GM18508 (cell line): ENCODE data around the gene RBX1.
A peak's percentile ranks its signal among the peaks of the same experiment; 100 is the strongest.
"Not testable (repeated sequence)": the region's sequence is repeated elsewhere in the genome, so short reads cannot be mapped to it uniquely, and the experiment has no call there.

Experiments used
- ATAC-seq: cut with Tn5 transposase; IDR thresholded peaks from one replicate; pipeline ENCODE4 v1.9.1; 2021; ENCODE audit warnings: moderate number of reproducible peaks; ENCODE audit not compliant: insufficient read depth, unreplicated experiment

RBX1 gene

GRCh38 chr22:40950962-40951794 is at the start of gene RBX1:
RBX1 (plus strand) TSS chr22:40951378; CDS start chr22:40951399, 21 bp downstream.
- peak; percentile 71 for ATAC-seq

DNA sequence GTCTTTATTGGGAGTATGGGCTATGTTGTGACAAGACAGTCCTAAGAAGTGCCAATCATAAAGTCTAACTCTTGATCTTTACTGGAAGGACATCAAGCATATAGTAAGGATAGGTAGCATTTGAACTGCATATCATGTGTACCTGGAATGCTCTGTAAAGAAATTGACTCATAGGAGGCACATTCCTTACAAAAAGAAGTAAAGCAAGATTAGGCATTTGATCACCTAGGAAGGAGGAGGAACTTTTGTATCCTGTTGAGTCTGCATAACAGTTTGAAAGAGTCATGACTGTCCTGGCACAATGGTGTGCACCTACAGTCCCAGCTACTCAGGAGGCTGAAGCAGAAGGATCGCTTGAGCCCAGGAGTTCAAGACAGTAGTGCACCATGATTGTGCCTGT is 47.1 kb upstream of the RBX1 start:
- ATAC-seq = no peak

- no peak for ATAC-seq
Measured at GRCh38 chr22:40908895-40909294, 42.3 kb upstream of the RBX1 start.

- ATAC-seq = no peak
Measured at GRCh38 chr22:40911772-40912171, 39.4 kb upstream of the RBX1 start.

DNA sequence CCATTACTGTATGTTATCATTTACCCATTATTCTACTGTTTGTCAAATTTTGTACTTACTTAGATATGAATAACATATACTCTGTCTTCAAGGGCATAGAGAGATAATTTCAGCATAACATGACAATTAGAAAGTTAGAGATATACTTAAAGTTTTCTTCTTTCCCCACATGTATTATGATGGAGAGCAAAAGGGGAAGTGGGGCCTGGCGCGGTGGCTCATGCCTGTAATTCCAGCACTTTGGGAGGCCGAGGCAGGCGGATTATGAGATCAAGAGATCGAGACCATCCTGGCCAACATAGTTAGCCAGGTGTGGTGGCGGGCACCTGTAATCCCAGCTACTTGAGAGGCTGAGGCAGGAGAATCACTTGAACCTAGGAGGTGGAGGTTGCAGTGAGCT is 38.2 kb upstream of the RBX1 start:
- ATAC-seq = not testable (repeated sequence)

GRCh38 chr22:40919446-40919845 is 31.7 kb upstream of the RBX1 start:
- ATAC-seq = no peak

DNA sequence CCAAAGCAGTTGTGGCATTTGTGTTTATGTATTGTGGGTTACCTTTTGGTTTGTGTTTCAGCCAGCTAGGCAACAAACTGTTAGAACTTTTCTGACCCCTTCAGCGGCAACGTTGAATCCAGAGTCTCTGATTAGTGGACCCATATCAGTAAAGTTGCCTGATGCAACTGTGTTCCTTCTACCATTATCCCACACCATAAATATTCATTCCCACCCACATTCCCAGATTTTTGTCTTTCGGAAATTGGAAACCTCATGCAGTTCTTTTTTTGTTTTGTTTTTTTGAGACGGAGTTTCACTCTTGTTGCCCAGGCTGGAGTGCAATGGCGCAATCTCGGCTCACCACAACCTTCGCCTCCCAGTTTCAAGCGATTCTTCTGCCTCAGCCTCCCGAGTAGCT is 30.7 kb upstream of the RBX1 start:
- ATAC-seq = no peak

- ATAC-seq = no peak
Measured at GRCh38 chr22:40922484-40923303, 28.5 kb upstream of the RBX1 start.

- no peak for ATAC-seq
Measured at GRCh38 chr22:40928657-40929056, 22.5 kb upstream of the RBX1 start.

DNA sequence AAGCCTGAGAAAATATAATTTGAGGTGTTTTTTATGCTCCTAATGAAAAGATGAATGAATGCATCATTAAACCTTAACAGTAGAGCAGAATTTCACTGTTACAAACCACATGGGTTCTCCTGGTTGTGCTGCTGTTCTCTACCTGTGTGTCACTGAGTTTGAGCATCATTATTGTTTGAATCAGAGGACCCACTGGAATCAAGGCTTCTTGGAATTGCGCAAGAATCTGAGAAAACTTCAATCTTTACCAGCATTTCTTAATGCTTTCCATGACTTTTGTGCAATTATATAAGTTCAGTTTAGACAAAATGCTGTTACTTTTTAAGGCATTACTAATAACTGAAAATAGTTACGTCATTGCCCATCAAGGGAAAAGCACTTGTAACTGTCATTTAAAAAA is 18.8 kb upstream of the RBX1 start:
- ATAC-seq = no peak

GRCh38 chr22:40939202-40939601 is 12.0 kb upstream of the RBX1 start:
- no peak for ATAC-seq

- no peak for ATAC-seq
Measured at GRCh38 chr22:40951795-40952605, 822 bp downstream of the RBX1 start.

GRCh38 chr22:40953471-40953870 is 2.3 kb downstream of the RBX1 start:
- ATAC-seq = no peak

GRCh38 chr22:40954113-40954512 is 2.9 kb downstream of the RBX1 start:
- ATAC-seq = no peak

GRCh38 chr22:40955571-40955970 is 4.4 kb downstream of the RBX1 start:
- ATAC-seq = no peak

- ATAC-seq = no peak
Measured at GRCh38 chr22:40957601-40958000, 6.4 kb downstream of the RBX1 start.

DNA sequence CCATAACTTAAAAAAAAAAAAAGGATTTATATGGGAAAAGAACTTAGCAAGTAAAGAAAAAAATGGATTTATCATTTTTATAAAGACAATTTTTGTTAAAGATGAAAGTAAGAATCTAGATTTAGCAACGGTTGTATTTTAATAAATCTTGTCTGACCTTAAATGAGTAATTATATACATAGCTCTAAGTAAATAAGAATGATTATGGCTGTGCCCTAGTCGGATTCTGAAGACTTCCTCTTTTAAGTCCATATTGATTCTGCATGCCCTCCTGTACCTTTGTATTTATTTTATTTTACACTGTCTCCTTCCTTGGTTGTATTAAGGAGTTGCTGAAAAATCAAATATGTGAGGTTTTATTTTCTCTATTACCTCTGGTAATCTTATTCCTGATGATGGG is 7.1 kb downstream of the RBX1 start:
- no peak for ATAC-seq

DNA sequence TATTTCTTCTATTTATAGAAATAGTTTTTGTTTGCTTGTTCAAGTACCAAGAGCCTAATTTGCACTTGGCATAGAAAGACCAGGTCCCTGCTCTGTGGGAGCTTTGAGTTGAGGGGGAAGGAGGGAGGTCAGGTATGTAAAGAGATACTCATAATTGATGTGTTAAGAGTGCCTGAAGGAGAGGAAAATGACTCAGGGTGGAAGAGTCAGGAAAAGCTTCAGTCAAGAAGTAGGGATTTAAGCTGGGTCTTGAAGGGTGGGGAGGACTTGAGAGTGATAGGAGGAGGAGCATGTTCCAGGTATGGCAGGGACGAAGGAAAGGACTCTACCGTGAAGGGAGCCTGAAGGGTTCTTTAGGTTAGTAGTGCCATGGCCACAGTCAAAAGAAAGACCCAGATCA is 9.0 kb downstream of the RBX1 start:
- no peak for ATAC-seq

- no peak for ATAC-seq
Measured at GRCh38 chr22:40965936-40966725, 15.0 kb downstream of the RBX1 start.

DNA sequence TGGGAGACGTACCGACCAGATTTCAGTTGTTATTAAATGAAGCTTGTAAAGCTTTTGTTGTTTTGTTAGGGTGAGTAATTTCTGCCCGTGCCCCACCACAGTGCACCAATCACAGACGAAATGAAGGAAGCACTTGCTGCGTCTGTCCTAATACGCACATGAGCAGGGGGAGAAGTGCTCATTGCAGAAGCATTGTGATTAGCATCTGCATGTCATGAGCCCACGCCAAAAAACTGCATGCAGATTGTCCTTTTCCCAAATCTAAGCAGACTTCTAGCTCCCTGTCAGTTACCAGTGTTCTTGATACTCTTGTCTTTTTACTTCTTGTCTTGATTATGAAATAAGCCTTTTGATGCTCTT is 15.5 kb downstream of the RBX1 start:
- ATAC-seq = no peak
